ENCODE results near the gene TJP1.
"Not testable (repeated sequence)": the region's sequence is repeated elsewhere in the genome, so short reads cannot be mapped to it uniquely, and the experiment has no call there.

DNA sequence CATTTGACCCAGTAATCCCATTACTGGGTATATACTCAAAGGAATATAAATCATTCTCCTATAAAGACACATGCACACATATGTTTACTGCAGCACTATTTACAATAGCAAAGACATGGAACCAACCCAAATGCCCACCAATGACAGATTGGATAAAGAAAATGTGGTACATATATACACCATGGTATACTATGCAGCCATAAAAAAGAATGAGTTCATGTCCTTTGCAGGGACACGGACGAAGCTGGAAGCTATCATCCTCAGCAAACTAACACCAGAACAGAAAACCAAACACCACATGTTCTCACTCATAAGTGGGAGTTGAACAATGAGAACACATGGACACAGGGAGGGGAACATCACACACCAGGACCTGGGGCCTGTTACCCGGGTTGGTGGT lies 4.8 kb downstream of the TJP1 start:
- TF ChIP-seq CTCF, EP300, POLR2A (IDR thresholded peaks at IDR 0.05): not testable (repeated sequence)

Data from suprapubic skin (tissue), 3 donors.